Stimulated activated CD4-positive, alpha-beta T cell treated with anti-CD3 and anti-CD28 coated beads, Interleukin-15, amount 100 ng/mL, for 1 hour (primary cell): ENCODE measurements around the gene RAB15.

Experiments
- DNase-seq, 2 donors: peaks; one replicate each; pipeline ENCODE4 v3.0.0-alpha.2; 2020; ENCODE audit warnings: low read depth in 1 of 2, low spot score in 1 of 2

RAB15 gene

DNA sequence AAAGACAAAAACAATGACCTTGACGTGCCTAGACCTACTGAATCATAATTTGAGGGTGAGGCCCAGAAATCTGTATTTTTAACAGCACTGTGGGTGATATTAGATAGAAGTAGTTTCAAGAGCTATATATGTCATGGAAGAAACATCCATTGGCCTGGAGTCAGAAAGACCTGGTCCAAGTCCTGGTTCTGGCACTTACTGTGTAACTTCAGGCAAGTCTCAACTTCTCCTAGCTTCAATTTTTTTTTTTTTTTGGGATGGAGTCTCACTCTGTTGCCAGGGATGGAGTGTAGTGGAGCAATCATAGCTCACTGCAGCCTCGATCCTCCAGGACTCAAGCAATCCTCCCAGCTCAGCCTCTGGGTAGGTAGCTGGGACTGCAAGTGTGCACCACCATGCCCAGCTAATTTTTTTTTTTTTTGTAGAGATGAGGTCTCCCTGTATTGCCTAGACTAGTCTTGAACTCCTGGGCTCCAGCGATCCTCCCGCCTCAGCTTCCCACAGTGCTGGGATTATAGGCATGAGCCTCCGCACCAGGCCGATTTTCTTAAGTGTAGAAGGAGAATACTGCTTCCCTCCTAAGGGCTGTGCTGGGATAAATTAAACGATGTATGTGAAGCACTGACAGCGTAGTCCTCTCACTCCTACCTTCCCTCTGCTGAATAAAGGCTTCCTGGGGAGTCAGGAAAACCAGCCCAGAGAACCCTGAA, 15.3 kb downstream of the RAB15 start:
- DNase-seq = no peak

DNA sequence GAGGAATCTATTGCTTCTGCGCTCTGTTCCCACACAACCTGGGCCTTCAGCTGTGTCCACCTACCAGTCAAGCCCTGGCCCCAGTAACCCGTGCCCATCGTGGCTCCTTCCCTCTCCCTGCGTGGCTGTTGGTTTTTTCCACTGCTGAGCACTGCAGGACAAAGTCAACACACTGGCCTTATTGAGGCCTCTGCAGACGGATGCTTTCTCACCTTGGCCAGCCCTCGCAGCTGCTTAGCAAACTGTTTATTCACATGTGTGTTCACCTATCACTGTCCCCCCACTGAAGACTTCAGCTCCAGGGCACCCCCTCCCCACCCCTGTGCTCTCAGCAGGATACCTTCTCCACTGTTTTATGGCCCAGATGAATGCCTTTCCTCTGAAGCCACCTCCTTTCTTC, 16.8 kb downstream of the RAB15 start:
- no peak for DNase-seq

DNA sequence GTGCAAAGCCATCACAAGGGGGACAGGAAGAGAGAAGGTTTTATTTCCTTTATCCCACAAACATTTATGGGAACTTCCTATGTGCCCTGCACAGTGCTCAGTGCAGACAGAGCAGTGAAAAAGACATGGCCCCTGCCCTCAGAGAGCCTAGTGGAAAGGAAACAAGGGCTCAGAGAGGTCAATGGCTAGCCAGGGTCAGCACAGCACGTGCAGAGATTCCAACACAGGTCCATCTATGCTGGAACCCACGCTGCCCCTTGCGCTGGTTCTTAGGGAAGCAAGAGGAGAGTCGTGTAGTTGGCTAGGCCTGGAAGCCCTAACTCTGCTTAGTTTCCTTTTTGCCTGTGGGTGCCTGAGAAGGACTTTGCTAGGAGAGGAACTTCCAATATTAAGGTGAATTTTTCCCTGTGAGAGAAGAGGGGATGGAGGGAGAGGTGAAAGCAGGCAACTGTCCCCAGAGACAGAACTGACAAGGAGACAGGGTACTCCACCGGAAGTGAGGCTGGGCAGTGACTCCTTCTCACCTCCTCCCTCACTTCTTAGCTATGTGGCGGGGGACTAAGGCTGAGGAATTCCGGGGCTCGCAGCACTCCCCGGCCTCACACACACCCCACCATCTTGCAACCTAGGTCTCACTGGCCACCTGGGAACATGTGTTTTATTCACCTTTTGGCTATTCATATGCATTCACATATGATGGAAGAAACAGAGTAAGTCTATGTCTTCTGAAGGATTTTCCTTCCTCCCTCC, 17.5 kb downstream of the RAB15 start:
- DNase-seq = no peak

DNA sequence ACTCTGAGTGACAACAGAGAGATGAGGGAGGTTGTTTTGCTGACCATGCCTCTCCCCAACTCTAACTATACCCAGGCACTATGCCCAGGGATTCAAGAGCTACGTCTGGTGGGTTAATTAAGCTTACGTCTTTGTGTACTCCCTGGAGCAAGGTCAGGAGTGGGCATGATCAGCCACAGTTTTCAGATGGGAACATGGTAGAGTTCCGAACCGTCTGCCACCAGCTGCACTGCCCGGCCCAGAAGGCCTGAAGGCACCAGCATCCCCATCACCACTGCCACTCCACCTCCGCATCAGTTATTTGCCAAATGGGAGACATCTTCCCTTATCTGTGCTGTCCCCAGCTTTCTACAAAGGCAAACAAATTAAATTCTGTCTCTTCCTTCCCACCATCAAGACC, 18.5 kb downstream of the RAB15 start:
- no peak for DNase-seq

DNA sequence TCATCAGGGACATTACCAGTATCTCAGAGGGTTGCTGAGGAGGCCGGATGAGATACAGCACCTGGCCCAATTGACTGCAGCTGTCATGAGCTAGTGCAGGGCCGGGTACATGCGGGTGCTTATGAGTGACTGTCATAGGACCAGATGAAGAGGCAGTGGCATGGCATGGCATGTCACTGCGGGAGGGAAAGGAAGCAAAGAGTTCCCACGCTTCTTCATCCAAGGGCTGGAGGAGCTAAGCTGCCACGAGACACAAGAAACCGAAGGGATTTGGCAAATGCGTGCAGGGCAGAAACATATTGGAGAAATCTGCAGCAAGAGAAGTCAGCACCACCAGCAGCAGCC, 18.9 kb downstream of the RAB15 start:
- no peak for DNase-seq

DNA sequence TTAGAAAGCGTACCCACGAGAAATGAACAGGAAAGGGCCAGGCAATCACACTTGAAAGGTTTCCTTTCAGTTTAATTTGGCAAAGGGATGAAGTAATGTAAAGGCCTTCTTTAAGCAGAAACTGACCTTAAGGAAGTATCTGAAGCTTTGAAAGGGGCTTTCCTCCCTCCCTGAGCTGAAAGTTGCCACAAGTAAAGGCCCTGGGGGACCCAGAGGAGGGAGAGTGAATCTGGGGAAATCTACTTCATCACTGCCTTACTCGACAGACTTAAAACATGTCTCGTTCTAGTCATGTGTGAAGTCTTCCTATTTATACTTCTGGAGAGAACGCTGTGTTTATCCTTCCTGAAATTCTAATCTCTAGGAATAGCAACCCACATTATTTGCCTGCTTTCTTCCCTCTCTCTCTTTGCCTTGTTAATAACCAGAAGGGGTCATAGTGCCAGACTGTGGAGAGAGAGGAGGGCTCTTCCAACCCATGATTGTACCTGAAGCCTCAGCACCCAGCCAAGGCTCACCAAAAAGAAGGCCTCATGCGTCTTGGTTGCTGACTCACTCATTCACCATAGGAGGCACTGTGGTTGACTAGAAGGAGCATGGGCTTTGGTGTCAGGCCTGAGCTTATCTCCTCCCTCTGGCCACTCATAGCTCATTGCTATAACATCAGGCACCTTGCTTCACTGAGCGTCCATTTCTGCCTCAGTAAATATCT, 19.4 kb downstream of the RAB15 start:
- no peak for DNase-seq

DNA sequence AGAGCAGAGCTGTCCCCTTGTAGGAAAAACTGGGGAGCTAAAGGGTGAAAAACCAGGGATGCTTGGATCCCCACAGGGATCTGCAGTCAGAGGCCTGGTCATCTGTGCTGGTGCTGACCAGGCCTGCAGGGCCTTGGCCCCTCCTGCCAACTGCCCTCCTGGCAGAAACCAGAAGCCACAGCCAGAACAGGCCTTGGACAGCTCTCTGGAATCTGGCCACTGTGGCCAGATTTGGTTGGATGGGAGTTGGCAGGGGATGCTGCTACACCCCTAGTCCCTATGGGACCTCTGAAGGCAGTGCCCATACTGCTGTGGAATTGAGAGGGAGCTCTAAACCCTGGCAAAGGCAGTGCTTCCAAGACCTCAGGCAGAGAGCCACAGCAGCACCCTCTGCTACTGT, 20.4 kb downstream of the RAB15 start:
- no peak for DNase-seq

DNA sequence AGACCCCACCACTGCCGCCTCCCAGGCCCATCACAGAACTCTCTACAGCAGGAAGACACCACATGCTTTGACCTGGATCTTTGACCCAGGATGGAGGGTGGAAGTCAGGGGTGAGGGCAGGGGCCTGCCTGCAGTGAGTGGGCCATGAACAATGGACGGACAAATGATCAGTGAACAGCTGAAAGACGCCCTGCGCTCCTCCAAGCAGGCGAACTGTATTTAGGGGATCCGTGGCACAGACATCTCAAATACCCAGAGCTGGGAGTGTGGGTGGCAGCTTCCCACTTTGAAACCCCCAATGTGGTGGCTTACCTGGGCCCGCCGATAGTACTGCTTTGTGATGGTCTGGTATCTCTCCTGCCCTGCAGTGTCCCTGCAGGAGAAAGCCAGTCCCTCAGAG, 20.8 kb downstream of the RAB15 start:
- DNase-seq = no peak

DNA sequence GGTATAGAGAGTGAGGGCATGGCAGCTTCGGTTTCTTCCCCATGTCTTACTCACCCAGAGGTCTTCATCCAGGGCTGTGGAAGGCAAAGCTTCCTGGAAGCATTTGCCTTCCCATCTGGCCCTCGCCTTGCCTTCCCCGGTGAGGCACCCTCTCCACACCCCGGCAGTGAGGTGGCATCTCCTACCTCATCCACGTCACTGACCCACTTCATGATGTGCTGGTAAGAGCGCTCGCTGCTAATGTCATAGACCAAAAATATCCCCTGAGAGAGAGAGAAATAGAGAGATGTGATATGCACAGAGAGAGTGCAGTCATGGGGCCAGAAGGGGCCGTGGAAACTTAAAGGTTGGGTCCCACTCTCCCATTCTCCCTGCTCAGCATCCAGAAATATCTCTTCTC, 21.2 kb downstream of the RAB15 start:
- DNase-seq = no peak

DNA sequence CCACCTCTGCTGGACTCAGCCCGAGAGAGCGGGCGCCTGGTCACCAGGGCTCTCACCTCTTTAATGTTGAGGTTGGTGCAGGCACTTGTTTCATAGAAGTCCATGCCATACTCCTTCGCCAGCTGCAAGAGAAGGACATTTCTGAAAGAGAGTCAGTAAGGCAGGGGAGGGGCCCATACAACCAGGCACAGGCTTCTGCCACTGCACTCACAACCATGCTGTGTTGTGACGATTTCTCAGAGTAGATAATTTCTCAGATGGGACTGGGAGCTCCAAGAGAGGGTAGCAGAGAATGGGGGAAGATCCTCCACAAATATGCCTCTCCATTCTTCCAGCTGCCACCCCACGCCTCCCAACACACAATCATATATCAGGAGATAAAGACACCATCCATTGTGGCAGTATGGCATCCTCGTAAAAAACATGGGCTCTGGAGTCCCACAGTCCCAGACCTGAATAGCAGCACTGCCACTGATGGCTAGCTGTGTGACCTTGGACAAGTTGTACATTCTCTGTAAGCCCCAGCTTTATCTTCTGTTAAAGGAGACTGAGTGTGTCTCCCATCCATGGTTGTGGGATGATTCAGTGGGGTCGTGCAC, 23.4 kb downstream of the RAB15 start:
- DNase-seq = no peak

DNA sequence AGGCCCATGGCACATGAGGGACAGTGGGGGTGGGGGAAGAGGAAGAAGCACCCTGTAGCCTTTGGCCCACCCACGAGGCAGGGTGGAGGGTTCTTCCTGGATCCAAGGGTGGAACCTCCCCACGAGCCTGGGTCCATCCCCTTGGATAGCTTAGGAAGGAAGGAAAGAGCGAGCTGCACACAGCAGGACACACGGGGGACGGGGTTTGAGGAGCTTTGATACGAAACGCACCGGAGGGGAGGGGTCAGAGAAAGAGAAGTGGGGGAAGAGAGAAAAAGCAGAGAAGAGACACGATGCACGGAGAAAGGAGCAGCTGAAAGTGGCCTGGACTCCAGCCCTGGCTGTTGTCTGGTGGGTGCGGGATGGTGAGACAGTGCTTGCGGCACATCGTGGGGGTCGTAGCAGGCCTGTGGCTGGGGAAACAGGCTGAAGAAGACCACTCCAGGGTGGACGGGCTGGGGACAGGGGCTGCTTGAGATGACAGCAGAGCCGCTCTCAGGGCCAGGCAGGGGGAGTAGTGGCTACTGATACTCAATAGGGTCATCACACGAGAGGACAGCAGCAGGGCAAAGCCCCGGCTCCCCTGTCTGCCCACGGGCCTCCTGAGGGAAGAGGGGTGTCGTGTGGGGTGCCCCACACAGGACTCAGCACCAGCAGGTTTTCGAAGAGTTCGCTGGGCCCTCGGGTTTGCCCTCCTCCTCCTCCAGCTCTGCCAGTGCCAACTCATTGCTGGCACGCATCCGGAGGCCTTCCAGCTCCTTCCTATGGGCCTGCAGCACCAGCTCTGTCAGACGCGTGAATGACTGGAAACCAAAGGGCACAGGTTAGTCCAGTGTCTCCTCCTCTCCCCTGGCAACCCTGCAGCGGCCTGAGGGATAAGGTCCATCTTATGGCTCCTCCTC, 24.2 kb downstream of the RAB15 start:
- no peak for DNase-seq

DNA sequence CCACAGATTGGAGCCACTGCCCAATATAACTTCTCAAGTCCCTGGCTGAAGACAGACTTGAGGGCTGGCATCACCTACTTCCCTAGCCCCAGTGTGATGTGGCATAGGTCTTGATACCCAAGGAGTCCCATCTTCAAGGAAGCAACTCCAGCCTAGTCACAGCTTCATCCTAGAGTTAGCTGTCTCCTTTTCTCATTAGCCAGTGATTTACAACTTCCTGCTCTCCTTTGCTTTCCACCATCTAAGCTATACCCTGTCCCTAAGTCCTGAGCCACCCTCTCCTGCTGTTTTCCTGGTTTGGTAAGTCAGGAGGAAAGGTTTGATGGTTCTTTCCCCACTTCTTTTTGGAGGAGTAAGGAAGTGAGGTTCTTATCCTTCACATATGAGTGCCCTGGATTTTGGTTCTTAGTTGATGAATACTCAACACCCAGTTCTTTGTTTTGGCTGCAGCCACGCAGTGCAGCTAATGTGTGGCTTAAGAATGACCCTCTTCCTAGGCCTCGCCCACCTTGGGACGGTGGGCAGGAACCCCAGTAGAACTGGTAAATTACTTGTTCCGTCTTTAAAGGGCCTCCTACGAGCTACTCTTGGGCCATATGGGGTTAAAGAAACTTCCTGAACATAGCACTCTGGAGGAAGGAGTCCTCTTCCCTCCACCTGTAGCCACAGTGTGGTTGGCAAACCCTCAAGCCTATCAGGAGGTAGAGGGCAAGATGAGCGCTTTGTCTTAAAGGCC, 25.7 kb downstream of the RAB15 start:
- no peak for DNase-seq

DNA sequence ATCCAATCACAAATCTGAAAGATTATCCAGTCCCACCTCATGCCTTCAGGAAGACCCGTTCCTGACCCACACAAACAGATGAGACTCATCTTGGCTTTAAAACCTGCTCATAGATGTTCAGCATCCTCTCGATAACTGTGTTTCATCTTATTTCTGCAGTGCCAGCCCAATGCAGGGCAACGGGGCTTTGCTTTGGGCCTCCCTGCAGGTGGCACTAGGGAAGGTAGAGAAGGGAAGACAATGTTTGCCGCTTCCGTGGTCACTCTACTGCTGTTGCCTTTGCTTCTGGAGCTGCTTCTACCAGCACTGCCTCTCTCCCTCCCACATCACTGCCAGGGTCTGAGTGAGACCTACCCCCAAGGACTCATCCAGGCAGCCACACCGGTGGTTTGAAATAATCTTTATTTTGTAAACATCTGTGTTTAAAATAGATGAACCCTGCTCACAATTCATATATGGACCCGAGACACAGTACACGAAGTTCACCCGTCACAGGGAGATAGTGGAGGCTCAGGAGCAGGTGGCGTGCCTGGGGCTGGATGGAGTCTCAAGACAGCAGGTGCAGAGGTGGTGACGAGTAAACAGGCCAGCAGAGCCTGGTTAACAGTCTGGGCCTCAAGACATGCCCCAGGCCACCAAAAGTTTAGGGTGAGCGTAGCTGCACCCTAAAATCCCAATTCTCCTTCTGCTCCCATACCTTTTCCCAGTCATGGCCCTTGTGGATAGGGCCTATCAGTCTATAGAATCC, 26.5 kb downstream of the RAB15 start:
- DNase-seq = no peak

DNA sequence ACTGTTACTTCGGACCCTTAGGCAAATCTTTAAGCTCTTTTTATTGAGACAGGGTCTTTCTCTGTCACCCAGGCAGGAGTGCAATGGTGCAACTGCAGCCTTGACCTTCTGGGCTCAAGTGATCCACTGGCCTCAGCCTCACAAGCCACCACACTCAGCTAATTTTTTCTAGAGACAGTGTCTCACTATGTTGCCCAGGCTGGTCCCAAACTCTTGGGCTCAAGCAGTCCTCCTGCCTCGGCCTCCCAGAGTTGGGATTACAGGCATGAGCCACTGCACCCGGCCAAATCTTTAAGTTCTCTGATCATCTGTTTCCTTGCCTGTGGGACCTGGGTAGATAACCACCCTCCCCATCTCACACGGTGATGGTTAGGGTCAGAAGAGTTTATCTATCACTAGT, 27.3 kb downstream of the RAB15 start:
- no peak for DNase-seq

DNA sequence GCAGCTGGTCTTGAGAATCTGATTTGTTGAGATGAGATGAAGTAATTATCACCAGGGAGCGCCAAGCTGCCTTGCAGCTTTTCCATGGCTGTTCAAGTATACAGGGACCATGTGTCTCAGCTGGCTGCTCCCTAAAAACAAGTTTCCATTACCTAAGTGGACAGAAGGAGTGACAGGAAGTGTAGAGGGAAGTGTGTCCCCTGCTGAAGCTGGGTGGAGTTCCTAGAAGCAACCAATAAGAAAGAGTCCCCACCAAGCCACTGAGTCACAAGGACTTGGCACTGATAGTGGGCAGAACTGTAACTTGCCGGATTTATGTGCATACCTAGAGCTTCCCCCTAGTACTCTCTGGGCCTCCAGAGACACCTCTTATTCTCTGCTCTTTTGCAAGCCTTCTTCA, 28.1 kb downstream of the RAB15 start:
- no peak for DNase-seq

DNA sequence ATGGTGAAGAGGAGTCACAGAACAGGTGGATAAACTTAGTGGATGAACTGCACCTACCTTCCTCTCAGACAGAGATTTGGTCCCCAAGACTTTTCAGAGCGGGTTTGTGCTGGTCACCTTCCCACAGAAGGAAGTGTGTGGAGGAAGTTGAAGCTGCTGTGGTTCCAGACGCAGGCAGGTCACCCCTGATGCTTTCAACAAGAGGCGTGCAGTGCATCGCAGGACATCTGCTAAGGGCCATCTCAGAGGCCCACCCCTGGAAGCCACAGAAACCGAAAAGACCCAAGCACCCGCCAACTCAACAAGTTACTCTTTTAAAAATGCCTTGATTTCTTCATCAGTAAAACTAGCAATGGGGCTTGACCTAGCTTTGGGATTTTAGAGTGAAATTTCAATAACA, 28.6 kb downstream of the RAB15 start:
- no peak for DNase-seq

DNA sequence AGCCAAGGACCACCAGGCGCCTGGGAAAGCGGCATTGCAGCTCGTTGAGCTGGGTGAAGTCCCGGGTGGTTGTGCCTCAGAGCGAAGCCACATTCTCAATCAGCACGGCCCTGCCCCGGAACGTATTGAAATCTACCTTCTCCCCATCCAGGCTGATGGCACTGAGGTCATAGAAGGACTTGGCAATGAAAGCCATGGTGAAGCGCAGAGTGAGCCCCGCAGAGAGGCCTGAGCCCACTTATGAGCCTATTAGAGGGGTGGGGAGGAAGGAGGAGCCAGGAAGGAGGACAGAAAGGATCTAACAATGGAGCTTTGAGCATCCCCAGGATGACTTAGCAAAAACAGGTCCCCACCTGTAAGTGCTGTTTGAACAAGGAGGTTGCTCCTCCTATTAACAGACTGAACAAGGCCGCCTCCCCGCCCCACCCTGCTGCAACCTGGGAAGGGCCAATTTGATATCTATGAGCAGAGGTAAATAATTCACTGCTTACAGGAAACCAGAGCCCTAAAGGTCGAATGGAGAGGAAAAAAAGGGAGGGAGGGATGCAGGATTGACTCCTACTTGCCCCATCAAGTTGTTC, 29.5 kb downstream of the RAB15 start, which contains the start of gene GPX2:
Gene GPX2 (minus strand): TSS at position 215 of the 581 bp plus-strand sequence. CDS start 19 bp downstream, at position 196.
- DNase-seq = no peak

DNA sequence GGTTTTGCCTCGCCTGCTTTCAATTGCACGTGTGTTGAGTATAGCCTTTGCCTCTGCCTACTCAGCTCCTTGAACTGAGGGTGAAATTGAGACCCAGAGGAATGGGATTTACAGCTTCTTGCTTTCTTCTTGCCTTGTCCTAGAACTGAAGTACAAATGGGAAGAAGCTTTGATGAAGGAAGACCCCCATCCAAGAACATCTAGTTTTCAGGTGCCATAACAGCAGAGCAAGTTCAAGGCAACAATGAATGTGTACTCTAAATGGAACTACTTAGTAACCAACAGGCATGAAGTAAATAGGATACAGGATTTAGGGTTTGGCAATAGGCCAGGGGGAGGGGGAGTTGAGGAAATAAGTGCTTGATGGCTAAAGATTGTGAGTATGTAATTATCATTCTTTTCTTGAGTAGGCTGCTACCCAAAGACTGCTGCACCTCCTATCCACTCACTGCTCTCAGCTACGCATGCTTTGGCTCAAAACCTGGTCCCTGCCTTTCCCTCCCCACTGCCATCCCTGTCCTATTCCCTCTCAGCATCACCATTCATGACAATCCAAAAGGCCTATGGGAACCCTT, 31.7 kb downstream of the RAB15 start:
- no peak for DNase-seq

DNA sequence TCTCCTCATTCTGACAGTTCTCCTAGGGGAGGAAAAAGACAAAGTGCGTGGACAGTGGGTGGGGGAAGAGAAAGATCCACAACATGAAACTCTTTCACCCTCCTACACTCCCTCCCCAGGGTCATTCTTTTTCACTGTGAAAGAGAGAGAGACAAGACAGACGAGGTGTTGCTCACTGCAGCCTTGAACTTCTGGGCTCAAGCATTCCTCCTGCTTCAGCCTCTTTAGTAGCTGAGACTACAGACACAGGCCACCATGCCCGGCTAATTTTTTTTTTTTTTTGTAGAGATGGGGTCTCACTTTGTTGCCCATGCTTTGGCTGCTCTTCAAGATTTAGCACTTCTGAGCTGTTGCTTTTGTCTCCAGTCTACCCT, 32.3 kb downstream of the RAB15 start:
- no peak for DNase-seq
